Endodermal cell (in vitro differentiated cells): ENCODE measurements around the gene SRGAP3. TPM values are rescaled to one million over a fixed set of nuclear protein-coding genes. Genes with fewer than 3 reads are reported as not detected.

Experiments
- DNase-seq: peaks from one replicate; pipeline ENCODE4 v3.0.0-alpha.2; 2017
- H3K27ac ChIP-seq: 2 replicates; pipeline ENCODE4 v1.5.1; 2013; ENCODE audit warnings: mild to moderate bottlenecking, low read depth, low read length, moderate library complexity
- H3K27me3 ChIP-seq: 2 replicates; pipeline ENCODE4 v1.6.1; 2013; ENCODE audit warnings: mild to moderate bottlenecking, low read length, moderate library complexity; ENCODE audit not compliant: insufficient read depth, control insufficient read depth, poor library complexity, severe bottlenecking
- H3K36me3 ChIP-seq: 2 replicates; pipeline ENCODE4 v1.7.0; 2013; ENCODE audit warnings: mild to moderate bottlenecking, low read length, moderate library complexity; ENCODE audit not compliant: control insufficient read depth, insufficient read depth
- H3K4me1 ChIP-seq: one replicate; pipeline ENCODE4 v1.7.0; 2013; ENCODE audit warnings: low read length; ENCODE audit not compliant: control insufficient read depth, insufficient read depth
- H3K4me3 ChIP-seq: 2 replicates; pipeline ENCODE4 v1.5.1; 2013; ENCODE audit warnings: mild to moderate bottlenecking, low read length, moderate library complexity
- H3K9ac ChIP-seq: 2 replicates; pipeline ENCODE4 v1.6.1; 2013; ENCODE audit warnings: mild to moderate bottlenecking, low read length, moderate library complexity; ENCODE audit not compliant: poor library complexity, severe bottlenecking; ENCODE audit errors: extremely low read depth
- H3K9me3 ChIP-seq: 2 replicates; pipeline ENCODE4 v1.6.1; 2013; ENCODE audit warnings: mild to moderate bottlenecking, low read length, moderate library complexity; ENCODE audit not compliant: control insufficient read depth
- H3K27ac Mint-ChIP-seq: 2 replicates; pipeline ENCODE4 v1.8.0; 2020; ENCODE audit warnings: mixed read lengths
- H3K27me3 Mint-ChIP-seq: 2 replicates; pipeline ENCODE4 v1.8.0; 2021; ENCODE audit warnings: mild to moderate bottlenecking, mixed read lengths; ENCODE audit not compliant: insufficient read depth
- H3K36me3 Mint-ChIP-seq: 2 replicates; pipeline ENCODE4 v1.8.0; 2020; ENCODE audit warnings: low read depth, mixed read lengths
- H3K4me1 Mint-ChIP-seq: 2 replicates; pipeline ENCODE4 v1.8.0; 2020; ENCODE audit warnings: mixed read lengths
- H3K4me3 Mint-ChIP-seq: 2 replicates; pipeline ENCODE4 v1.8.0; 2020; ENCODE audit warnings: mild to moderate bottlenecking, moderate library complexity, mixed read lengths
- H3K9me3 Mint-ChIP-seq: 2 replicates; pipeline ENCODE4 v1.8.0; 2020; ENCODE audit warnings: mild to moderate bottlenecking, mixed read lengths
- CTCF ChIP-seq: fragments of 200-600 bp; sonication (generic); conservative IDR thresholded peaks from 2 replicates; pipeline ENCODE4 v1.5.0; 2021; ENCODE audit warnings: antibody characterized with exemption, mild to moderate bottlenecking
- WGBS, 2 experiments: methylation state at CpG; one replicate each; pipeline versions ENCODE4 v1.1.5 to v1.1.7; 2013; ENCODE audit warnings: missing lambda C conversion rate in 2 of 2, mixed read lengths in 1 of 2; ENCODE audit not compliant: insufficient coverage in 1 of 2, insufficient read length in 1 of 2; 5-methylcytosine and 5-hydroxymethylcytosine counted together
- total RNA-seq, 2 donors: library from RNA; stranded (reverse); fragmentation: NEBNext Ultra II Directional in 1 of 2; extraction: Animal tissue kit (Norgen Biotek cat#: 25700) in 1 of 2; gene quantifications; 2 replicates in 1 of 2; 3 replicates in 1 of 2; pipeline ENCODE4 v1.2.1, GENCODE V29; 2021

The SRGAP3 gene
- total RNA-seq, 2 donors from 2014 or later, result 5.0 to 8.1 TPM

GRCh38 chr3:8963137-8963853 lies 286.2 kb downstream of the SRGAP3 start, which contains the start of gene RAD18:
Gene RAD18 (minus strand): TSS chr3:8963472. CDS start chr3:8963385, 87 bp downstream.
- no peaks in the 10 kb centered on the region for H3K9me3 ChIP-seq
- H3K4me3 ChIP-seq, result peak within 1 kb of the TSS; percentile 92
- Mint-ChIP-seq H3K27me3 (peaks cover 28% of the 10 kb centered on the region), H3K4me3 (peak within 1 kb of the TSS; percentile 92), H3K27ac (peak within 1 kb of the TSS; percentile 96), H3K4me1 (peaks cover 35% of the 10 kb centered on the region), H3K9me3 (no peaks in the 10 kb centered on the region), H3K36me3 (peaks cover 4% of the 10 kb centered on the region)
- WGBS, 2 experiments, result 0 to 5% methylated on average over 18 to 45 of the region's 45 CpGs
- peaks cover 29% of the 10 kb centered on the region for H3K27me3 ChIP-seq
- no peaks in the 10 kb centered on the region for H3K4me1 ChIP-seq
- peak within 1 kb of the TSS; percentile 61 for H3K9ac ChIP-seq
- no peak within 1 kb of the TSS for H3K27ac ChIP-seq
- DNase-seq, result peak; percentile 97
- H3K36me3 ChIP-seq, result peaks cover 10% of the 10 kb centered on the region
- TF ChIP-seq CTCF, result no peak

- Histone ChIP-seq H3K27ac (no peak overlapping the region), H3K36me3 (peaks cover 19% of the 10 kb centered on the region), H3K9ac (peak overlapping the region; percentile 61), H3K9me3 (no peaks in the 10 kb centered on the region), H3K27me3 (peaks cover 19% of the 10 kb centered on the region), H3K4me1 (no peaks in the 10 kb centered on the region), H3K4me3 (peak overlapping the region; percentile 92)
- peaks cover 18% of the 10 kb centered on the region for H3K27me3 Mint-ChIP-seq
- no peak for TF ChIP-seq CTCF
- peaks cover 8% of the 10 kb centered on the region for H3K36me3 Mint-ChIP-seq
- no peaks in the 10 kb centered on the region for H3K9me3 Mint-ChIP-seq
- H3K4me1 Mint-ChIP-seq, result peaks cover 35% of the 10 kb centered on the region
- H3K27ac Mint-ChIP-seq, result peak overlapping the region; percentile 96
- H3K4me3 Mint-ChIP-seq, result peak overlapping the region; percentile 92
- 47 to 49% methylated on average over 5 to 6 of the region's 6 CpGs for WGBS, 2 experiments
- no peak for DNase-seq
Observed at GRCh38 chr3:8962226-8962861, 287.1 kb downstream of the SRGAP3 start.

GRCh38 chr3:8959668-8960067 lies 289.8 kb downstream of the SRGAP3 start:
- WGBS, 2 experiments, result 96 to 100% methylated on average over 1 to 8 of the region's 8 CpGs
- no peak overlapping the region for H3K27ac ChIP-seq
- H3K9me3 ChIP-seq, result no peaks in the 10 kb centered on the region
- Mint-ChIP-seq H3K9me3 (no peaks in the 10 kb centered on the region), H3K27ac (no peak overlapping the region), H3K4me3 (no peak overlapping the region), H3K36me3 (peaks cover 11% of the 10 kb centered on the region), H3K27me3 (peaks cover 2% of the 10 kb centered on the region), H3K4me1 (peaks cover 22% of the 10 kb centered on the region)
- H3K4me1 ChIP-seq, result no peaks in the 10 kb centered on the region
- H3K9ac ChIP-seq, result no peak overlapping the region
- peaks cover 33% of the 10 kb centered on the region for H3K36me3 ChIP-seq
- no peak for DNase-seq
- no peak for TF ChIP-seq CTCF
- no peak overlapping the region for H3K4me3 ChIP-seq
- no peaks in the 10 kb centered on the region for H3K27me3 ChIP-seq
